G401.6 (cell line): Measurements from ENCODE around the gene ZNF474.

ENCODE experiments used
- FAIRE-seq: peaks from 2 replicates; lab custom pipeline; 2012; peaks lifted over from hg19 to GRCh38; lab: Jason Lieb, UNC

The ZNF474 gene

DNA sequence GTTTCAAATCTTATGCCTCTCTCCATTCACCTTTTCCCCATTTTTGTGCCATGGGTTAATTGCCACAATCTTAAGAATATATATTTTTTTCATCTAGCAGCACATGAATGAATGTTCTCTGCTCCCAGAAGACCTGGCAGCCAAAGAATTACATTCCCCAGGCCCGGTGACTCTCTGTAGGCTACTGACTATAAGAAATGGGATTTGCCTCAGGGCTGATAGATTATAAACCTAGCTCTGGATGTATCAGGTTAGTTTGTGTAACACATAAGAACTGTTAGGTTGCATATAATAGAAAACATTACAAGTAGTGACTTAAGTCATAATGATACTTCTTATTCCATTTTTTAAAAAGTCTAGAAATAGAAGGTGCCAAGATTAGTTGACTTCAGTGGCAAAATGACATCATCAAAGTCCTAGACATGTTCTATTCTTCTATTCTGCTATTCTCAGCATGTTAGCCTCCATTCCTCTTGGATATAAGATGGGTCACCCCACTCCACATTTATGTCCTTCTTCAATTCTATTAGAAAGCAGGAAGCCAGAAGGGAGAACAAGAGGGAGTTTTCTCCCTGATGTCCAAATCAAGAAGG, 10.9 kb upstream of the ZNF474 start:
- FAIRE-seq, result no peak

DNA sequence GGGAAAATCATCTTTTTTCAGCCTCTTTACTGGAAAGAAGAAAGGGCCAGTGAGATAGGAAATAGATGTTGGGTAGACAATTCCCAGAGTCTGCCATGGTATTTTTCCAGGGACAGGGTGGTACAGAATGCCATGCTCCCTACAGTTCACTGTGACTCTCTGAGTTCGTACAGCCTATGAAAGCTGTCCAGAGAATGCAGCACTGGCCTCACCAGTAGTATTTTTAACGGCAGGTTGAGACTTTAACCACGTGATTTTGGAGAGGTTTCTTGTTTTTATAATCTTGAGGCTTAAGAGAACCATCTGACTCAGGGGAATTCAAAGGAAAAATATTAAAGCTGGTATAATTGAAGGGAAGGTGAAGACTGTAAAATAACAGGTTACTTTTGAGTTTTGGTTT, 10.1 kb upstream of the ZNF474 start:
- no peak for FAIRE-seq

DNA sequence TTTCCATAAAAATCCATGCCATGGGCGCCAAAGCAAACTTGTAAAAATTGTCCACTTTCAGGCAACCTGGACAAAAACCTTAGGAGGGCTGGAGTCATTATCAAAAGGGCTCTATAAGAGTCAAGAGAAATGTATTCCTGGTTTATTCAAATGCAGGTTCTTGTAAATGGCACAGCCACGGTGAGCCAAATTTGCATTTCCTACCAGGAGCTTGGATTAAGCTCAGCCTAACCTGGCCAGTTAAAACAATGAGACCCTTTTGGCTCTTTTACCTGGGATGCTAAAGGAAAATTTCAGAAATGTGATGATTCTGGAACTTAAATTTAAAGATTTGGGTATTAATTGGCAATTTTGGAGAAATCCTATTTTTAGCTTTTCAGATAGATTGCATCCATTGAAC, 8.9 kb upstream of the ZNF474 start:
- no peak for FAIRE-seq

DNA sequence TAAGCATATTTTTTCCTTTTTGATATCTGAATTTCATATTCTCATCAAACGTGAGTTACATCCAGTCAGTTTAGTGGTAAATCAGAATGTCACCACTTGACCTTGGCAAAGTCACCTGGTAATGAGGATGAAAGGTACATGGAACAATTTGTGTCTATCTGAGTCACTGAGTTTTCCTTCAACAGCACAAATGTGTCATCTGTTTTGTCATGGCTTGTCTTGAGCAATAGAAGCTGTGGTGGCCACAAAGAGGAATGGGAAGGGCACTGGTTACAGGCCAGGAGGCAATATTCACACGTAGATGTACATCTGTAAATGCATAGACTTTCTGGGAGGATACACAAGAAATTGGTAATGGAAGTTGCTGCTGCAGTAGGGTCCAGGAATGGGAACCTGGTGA, 8.4 kb upstream of the ZNF474 start:
- FAIRE-seq, result no peak

DNA sequence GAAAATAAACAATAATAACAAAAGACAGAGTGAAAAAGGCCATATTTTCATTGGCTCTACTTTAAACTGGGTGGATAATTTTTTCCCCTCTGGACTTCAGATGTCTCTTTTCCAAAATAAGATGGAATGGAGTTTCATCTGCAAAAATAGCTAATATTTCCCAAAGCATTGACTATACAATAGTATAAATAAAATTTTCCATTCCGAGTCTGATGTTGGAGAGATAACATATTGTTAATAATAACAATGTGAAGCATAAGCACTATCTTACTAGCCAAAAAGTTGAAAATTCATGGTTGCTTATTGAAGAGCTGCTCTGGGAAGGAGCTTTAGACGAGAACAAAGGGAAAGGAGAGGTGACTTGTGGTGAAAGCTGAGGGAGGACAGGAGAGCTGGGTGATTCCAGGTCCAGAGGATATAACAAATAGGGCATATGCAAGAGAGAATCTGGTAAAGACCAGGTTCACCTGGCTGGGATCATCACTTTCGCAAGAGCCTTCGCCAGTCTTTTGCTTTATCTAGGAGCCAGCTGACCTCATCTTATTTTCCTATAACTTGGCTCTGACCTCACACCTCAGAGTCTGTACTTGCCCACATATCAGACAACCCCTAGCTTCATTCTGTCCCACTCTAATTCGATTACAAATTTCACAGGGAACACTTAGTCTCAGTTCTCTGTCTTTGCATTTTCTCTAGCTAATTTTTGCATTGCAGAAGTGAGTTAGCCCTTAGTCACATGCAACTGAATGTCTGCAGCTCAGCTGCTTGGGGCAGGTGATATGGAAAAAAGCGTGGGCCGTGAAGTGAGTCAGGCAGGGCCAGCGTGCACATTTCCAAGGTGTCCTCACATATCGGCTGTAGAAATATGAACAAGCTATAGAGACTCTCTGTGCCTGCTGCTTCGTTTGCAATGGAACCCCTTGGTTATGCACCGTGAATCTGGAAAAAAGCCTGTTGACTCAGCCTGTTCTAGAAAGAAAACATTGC, 7.6 kb upstream of the ZNF474 start:
- FAIRE-seq, result no peak

DNA sequence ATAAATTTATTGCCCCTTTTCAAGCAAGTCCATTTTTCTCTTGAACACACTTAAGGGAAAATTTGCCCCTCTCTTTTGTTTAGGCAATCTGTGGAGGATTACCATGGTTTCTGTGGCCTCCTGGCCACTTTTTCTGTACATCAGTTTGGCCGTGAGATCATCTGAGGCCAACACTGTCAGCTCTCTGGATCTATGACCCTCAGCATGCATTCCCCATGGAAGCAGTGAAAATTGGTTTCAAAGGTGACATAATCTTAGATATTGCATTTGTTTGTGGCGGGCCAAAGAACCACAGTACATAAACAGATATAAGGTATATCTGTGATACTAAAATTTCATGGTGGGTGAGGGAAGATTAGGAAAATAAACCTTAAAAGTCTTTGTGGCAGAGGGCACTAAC, 4.6 kb upstream of the ZNF474 start:
- no peak for FAIRE-seq

DNA sequence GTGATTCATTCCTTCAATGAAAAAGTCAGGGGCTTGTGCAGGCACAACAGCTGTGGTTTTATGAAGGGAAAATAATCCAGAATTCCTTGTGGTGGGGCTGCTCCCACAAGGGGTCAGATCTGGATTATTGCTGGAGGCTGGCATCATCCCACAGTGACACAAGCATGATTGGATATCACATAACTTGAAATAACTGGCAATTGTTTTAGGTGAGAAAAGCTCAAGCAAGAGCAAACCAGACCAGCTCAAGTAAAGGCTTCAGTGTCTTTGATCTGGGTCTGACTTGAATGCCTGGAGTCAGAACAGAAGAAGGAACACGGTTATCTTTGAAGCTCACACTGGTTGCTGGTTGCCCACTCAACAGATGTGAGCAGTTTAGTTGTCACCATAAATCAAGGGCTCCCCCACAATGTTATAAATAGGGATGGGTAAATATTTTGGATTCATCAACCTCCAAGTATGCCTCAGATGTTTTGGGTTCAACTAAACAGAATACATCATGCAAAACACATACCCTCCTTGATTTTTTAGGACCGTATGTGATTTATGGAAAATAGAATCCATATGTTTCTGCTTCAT, 3.1 kb upstream of the ZNF474 start:
- FAIRE-seq, result no peak

DNA sequence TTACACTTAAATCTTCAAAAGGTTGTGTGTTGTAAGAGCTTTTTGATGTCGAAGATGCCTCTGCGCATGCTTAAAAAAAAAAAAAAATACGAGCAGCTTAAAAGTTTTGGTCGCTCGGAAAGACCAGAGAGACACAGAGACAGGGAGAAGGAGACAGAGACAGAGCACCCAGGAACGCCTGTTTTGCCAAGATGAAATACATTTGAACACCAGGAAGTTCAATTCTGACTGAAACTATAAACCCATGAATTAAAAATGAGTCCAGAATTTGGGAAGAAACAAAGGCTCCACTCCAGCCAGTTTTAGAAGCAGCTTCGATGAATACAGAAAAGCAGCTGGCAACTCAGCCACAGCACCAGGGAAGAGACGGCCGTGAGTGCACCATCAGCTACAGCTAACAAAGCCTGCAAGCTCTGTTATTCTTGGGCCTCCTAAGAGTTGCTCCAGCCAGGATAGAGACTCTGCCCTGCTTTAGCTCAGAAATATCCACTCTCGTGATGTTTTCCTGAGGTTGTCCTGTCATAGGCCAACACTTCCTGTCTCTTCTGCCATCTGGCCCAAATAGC, 2.5 kb upstream of the ZNF474 start:
- FAIRE-seq, result no peak

DNA sequence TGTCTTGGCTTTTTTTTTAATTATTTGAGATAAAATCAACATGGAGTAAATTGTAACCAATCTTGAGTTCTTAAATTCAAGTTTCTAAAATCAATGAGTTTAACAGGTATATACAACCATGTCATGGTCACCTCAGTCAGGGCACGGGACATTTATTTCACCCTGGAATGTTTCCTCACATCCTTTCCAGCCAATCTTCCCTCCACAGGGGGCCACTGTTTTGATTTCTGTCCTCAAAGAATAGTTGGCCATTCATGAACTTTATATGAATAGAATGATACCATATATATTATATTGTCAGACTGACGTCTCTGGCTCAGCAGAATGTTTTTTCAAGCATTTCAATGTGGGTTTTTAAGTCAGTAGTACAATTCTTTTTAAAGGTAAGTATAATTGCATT, 806 bp downstream of the ZNF474 start:
- no peak for FAIRE-seq

DNA sequence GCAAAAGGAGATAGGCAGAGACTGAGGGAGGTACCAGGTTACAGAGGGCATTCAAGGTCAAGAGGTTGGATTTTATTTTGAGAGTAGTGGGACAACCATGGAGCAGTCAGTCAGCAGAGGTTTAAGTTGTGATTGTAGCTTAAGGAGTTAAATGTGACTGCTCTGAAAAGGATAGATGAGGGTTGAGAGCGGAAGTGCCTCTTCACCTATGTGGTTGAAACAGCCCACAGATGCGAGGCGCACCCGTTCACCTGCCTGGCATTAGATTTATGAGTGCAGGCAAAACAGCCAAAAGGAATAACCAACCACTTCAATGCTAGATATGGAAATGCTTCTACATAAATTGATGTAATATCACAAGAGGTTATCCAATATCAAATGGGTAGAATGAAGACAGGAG, 8.4 kb downstream of the ZNF474 start:
- FAIRE-seq, result no peak

DNA sequence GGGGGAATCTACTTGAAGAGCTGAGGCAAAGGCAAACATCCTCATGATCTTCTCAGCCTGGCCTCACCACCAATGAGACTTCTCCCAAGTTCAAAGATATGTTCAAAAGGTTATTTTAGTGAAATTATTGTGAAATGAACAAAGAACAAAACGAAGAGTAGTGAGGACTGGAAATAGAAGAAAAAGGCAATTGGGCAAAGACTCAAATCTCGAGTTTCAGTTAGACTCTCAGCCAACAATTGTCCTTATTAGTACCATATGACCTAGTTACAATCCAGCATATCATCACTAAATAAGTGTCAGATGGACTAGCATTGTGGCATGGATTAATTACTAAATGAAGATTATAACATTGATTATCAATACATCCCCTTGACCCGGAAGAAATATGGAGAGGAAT, 9.0 kb downstream of the ZNF474 start:
- FAIRE-seq, result no peak

DNA sequence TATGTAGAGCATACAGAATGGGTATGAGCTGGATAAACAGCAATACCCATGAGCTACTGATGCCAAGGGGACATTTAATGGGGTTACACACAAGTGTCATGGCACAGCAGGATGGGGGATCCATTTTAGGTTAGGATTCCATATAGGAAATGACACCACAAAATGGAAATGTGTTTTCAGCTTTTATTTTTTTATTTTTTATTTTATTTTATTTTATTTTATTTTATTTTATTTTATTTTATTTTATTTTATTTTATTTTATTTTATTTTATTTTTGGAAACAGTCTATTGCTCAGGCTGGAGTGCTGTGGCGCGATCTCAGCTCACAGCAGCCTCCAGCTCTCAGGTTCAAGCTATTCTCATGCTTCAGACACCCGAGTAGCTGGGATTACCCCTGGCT, 11.6 kb downstream of the ZNF474 start:
- no peak for FAIRE-seq

DNA sequence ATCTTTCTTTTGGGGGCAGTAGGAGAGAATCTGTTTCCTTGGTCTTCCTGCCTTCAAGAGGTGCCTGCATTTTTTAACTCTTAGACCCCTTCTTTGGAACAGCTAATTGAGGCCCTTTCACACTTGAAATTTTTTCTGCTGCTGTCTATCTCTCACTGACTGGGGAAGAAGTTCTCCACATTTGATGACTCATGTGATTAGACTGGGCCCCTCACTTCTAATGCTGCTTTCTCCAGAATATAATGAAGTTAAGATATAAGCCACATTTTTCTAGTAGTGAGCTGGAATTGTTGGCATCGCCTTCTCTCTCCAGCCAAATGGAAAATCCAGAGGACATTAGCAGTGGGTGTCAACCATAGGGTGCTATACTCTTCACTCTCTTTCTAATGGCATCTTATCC, 12.4 kb downstream of the ZNF474 start:
- no peak for FAIRE-seq

DNA sequence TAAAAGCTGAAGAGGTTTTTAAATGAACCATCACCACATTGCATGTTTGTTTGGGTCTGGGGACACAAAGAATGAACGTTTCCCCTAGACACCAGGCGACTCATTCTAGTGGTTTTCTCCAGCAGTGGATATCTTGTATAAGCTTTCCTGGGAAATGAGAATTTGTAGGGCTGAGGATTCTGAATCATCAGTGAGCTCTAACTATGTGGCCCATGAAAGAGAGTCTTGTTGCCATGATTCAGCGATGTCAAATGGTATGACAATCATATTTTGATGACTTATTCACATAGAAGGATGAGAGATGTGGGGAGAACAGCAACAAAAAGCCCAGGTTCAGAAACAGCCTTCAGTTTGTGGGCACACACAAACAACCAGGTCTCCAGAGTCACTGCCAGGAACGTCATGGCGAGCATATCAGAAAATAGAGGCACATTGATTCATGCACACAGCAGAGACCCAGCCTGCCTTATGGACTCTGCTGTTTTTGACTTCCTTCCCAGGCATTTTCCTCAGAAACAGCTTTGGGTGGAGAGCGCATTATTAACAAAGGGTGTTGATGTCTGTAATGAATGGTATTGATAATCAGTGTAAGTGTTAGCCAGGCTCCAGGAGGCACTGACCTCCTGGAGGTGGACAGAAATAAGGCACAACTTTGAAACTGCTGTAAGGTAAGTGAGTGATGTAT, 13.3 kb downstream of the ZNF474 start:
- FAIRE-seq, result no peak

DNA sequence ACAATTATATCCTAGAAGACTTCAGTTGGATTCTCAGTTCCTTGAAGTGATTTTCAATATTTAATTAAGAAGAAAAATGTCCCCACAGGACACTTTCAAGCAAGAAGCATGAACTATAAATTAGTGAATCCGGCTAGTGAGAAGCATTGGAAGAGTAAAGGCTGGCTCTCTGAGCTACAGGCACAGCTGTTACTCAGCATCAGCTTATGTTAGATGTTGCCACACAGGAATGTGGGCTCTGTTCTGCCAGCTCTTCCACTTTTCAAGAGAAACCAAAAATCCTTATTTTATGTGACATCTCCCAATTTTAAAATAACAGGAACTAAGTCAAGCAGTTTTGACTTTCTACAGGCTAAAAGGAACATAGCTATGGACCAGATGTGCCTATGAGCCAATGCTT, 14.9 kb downstream of the ZNF474 start:
- no peak for FAIRE-seq

DNA sequence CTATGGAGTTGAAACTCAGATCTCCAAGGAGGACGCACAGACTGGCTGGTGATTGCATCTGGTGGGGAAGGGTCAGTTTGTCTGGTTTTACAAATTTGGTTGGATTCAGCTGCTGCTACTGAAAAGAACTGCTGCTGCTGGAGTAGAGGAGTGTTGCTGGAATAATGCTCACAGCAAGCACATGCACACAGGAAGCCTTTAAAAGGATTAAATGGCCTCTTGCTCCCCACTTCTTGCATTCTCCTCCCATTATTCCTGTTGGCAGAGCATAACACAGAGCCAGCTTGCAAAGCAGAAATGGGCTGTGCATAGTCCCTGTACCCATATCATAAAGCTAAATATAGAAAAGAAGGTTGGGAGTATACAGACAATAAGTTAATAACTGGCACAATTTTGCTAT, 16.6 kb downstream of the ZNF474 start:
- FAIRE-seq, result no peak

DNA sequence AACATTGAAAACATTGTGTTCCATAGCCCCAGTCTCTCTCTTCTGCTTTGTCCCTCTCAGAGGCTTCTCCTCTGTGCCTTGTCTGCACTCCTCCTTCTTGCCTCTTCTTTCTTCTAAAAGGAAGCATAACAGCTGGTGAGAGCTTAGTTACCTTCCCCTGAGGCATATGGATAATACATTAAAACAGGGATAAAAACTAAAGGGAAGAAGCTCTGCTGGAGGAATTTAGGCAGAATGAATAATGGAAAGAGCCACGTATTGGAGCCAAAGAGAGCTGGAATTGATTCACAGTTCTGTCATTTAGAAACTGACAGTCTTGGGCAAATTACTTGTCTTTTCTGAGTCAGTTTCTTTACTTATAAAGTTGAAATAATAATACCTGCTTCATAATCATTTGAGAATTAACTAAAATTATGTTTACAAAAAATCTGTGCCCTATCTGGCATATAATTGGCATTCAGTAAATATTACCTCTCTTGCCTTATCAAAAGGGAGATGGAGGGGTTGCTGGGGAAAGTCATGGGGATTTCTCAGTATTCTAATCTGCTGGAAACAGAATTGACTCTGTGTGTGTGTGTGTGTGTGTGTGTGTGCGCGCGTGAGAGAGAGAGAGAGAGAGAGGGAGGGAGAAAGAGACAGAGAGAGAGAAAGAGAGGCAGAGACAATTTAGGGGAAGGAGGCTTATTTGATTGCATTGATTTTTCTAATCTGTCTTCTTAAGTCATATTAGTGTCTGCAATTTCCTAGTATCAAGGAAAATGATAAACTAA, 20.2 kb downstream of the ZNF474 start:
- FAIRE-seq, result no peak

DNA sequence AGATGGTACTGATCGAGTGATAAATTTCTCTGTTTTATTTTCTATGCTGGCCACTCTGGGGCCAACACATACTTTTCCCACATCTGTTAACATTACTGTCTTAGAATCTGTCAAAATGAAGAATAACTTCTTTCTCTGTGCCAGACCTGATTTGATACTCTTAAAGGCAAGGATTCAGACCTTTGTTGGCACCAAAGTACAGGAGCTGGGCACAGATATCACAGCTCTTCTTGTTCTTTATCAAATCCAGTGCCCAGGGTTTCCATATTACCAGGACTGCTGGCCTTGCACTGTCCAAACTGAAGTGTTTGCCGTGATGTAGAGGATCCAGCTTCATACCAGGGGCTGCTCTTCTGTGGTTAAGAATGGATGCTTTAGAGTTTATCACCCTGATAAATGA, 20.9 kb downstream of the ZNF474 start:
- FAIRE-seq, result no peak

DNA sequence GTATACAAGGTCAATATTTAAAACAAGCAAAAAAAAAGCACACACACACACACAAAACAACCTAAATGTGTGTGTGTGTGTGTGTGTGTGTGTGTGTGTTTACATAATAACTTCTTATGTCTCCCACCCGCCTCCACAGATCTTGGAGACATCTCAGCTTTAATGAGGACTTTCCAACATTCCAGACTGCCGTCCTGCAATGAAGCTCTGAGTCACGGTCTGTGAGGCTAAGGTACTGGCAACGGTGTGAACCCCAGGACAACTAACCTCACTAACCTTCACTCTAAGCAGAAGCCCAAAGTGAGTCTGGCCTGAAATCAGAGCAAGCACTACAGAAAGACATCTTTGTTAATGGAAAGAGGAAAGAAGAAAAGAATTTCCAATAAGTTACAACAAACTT, 22.3 kb downstream of the ZNF474 start:
- FAIRE-seq, result no peak

DNA sequence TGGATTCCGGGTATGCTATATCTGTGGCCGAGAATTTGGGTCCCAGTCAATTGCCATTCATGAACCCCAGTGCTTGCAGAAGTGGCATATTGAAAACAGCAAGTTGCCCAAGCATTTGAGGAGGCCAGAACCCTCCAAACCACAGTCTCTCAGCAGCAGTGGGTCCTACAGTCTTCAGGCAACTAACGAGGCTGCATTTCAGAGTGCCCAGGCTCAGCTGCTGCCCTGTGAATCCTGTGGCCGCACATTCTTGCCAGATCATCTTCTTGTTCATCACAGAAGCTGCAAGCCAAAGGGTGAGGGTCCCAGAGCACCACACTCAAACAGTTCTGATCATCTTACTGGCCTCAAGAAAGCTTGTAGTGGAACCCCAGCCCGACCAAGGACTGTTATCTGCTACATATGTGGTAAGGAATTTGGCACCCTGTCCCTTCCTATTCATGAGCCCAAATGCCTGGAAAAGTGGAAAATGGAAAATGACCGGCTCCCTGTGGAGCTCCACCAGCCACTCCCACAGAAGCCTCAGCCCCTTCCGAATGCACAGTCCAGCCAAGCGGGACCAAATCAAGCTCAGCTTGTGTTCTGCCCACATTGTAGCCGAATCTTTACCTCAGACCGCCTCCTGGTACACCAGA, 23.0 kb downstream of the ZNF474 start:
- FAIRE-seq, result no peak

DNA sequence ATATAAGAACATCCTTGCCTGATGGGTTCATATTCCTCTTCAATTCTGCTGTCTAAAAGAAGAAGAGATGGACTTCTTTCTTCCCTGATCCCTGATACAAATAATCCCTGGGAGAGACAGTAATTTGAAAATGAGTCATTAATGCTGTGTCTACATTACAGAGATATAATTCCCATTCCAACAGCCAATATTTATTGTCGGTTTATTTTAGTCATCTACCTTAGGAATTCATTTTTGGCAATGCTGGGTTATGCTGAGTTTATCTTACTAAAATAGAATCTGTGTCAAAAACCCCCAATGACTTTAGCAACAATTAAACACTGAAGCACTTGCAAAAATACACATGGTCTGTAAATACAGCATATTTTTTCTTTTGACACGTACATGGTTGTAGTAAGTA, 23.9 kb downstream of the ZNF474 start:
- FAIRE-seq, result no peak
